Measurements from ENCODE around the gene STOML2. TPM values are rescaled to one million over a fixed set of nuclear protein-coding genes. Genes with fewer than 3 reads are reported as not detected.

STOML2 gene
- total and polyA plus RNA-seq, 2 donors (not counting 3 experiments of a cell fraction or from before 2014, with no cell fraction given), result 144 to 187 TPM

DNA sequence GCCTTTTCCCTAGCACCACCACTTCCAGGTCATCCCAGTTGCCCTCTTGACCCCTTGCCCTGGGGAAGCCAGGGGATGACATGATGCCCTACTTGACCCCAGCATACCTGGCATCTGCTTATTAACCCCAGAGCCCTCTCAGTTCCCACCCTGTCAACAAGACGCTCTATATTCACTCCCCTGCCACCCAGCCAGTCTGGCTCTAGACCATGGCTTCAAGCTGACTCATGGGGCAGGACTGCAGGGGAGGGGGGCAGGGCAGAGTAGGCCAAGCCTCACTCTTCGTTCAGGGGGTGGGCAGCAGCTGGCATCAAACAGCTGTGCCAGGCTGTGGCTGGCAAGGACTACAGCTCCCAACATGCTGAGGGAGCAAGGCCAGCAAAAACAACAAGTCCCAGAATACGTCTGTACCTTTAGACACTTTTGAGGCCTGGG is 7.4 kb upstream of the STOML2 start:
- H3K4me2 ChIP-seq (ENCODE audit: insufficient read depth, low read length), result peak overlapping the region; percentile 76
- H3K36me3 ChIP-seq (ENCODE audit: control insufficient read depth in 2 of 2, extremely low read depth in 1 of 2, insufficient read depth in 2 of 2, low read length in 2 of 2), result peaks cover 3 to 29% of the 10 kb centered on the region in 2 experiments
- peak overlapping the region; percentile 89 for H3K27ac ChIP-seq (ENCODE audit: insufficient read depth, low read depth, low read length)
- no peak overlapping the region for H2AFZ ChIP-seq (ENCODE audit: low read depth, low read length)
- H3K4me3 ChIP-seq (replicated peaks in 1 of 3; ENCODE audit: insufficient read depth in 1 of 3, low read depth in 1 of 3, low read length in 3 of 3), result peak overlapping the region in 2 of 3 experiments; percentile 60 to 85
- ChIA-PET POLR2A (interaction anchor here (0.8 kb wide), 1 partner anchor 38 kb away, joined by 3 read pairs; the partner anchor contains the start of gene VCP), CTCF (interaction anchor here (0.8 to 2.7 kb wide), 4 partner anchors 14 to 350 kb away, joined by 3 to 10 read pairs (median 4); partner anchors contain the start of gene PIGO)
- intact Hi-C loops (cut with micrococcal nuclease), result loop anchor here (2.0 to 5.0 kb wide), 3 partner anchors 122 to 492 kb away; partner anchors contain the start of gene DNAJB5
- no TSS peak for BruUV-seq (replicated peaks)
- FAIRE-seq (peak; percentile 79), DNase-seq (ENCODE audit: low read depth, low spot score) (peak; percentile 62)
- H3K9ac ChIP-seq (replicated peaks; ENCODE audit: extremely low read depth, insufficient read depth, low read length), result peak overlapping the region; percentile 87
- no peaks in the 10 kb centered on the region for H3K9me3 ChIP-seq (replicated peaks; ENCODE audit: control insufficient read depth, insufficient read depth, low read length)
- H3K9me1 ChIP-seq (replicated peaks; ENCODE audit: control insufficient read depth, extremely low read depth, insufficient read depth, low read length), result no peaks in the 10 kb centered on the region
- no peaks in the 10 kb centered on the region for H4K20me1 ChIP-seq (replicated peaks; ENCODE audit: control insufficient read depth, extremely low read depth, insufficient read depth, low read length)
- H3K4me1 ChIP-seq (ENCODE audit: control insufficient read depth, extremely low read depth, insufficient read depth, low read length), result peaks cover 47% of the 10 kb centered on the region
- no peaks in the 10 kb centered on the region for H3K27me3 ChIP-seq (ENCODE audit: control insufficient read depth in 2 of 2, insufficient read depth in 2 of 2, low read length in 2 of 2)
- H3K79me2 ChIP-seq (ENCODE audit: control insufficient read depth, insufficient read depth, low read length), result peaks cover 30% of the 10 kb centered on the region
- TF ChIP-seq POLR2AphosphoS5 (IDR thresholded peaks at IDR 0.05; ENCODE audit: insufficient read depth, low read depth, low read length) (peak; percentile 30), FOS (IDR thresholded peaks at IDR 0.05; ENCODE audit: borderline replicate concordance, insufficient read depth, low read length) (peak; percentile 55), JUN (IDR thresholded peaks at IDR 0.05; ENCODE audit: borderline replicate concordance, insufficient read depth, insufficient read length, low read depth) (no peak), EZH2 (IDR thresholded peaks at IDR 0.05; ENCODE audit: borderline replicate concordance, low read depth, low read length, severe bottlenecking) (no peak), POLR2A (IDR thresholded peaks at IDR 0.05; ENCODE audit: low read depth, low read length) (peak; percentile 12), GATA2 (IDR thresholded peaks at IDR 0.05; ENCODE audit: insufficient read depth, insufficient read length, low read depth, low read length) (no peak), MYC (IDR thresholded peaks at IDR 0.05; ENCODE audit: low read depth, low read length) (no peak)
- TF ChIP-seq, protein P1, sequence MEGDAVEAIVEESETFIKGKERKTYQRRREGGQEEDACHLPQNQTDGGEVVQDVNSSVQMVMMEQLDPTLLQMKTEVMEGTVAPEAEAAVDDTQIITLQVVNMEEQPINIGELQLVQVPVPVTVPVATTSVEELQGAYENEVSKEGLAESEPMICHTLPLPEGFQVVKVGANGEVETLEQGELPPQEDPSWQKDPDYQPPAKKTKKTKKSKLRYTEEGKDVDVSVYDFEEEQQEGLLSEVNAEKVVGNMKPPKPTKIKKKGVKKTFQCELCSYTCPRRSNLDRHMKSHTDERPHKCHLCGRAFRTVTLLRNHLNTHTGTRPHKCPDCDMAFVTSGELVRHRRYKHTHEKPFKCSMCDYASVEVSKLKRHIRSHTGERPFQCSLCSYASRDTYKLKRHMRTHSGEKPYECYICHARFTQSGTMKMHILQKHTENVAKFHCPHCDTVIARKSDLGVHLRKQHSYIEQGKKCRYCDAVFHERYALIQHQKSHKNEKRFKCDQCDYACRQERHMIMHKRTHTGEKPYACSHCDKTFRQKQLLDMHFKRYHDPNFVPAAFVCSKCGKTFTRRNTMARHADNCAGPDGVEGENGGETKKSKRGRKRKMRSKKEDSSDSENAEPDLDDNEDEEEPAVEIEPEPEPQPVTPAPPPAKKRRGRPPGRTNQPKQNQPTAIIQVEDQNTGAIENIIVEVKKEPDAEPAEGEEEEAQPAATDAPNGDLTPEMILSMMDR (IDR thresholded peaks at IDR 0.05; ENCODE audit: extremely low read depth in 1 of 2, insufficient read depth in 1 of 2, low read depth in 1 of 2, low read length in 2 of 2), result no peak
- TF ChIP-seq, protein P2, sequence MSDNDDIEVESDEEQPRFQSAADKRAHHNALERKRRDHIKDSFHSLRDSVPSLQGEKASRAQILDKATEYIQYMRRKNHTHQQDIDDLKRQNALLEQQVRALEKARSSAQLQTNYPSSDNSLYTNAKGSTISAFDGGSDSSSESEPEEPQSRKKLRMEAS (IDR thresholded peaks at IDR 0.05; ENCODE audit: insufficient read depth, insufficient read length), result no peak
- dilution Hi-C loops (cut with MboI; ENCODE audit: extremely low pct_ligation_motif_present, low sequenced_read_pairs), result no loop called here

All from endothelial cell of umbilical vein (primary cell).